IgD-negative memory B cell (primary cell): ENCODE results near the gene ACTN4. TPM values are rescaled to one million over a fixed set of nuclear protein-coding genes. Genes with fewer than 3 reads are reported as not detected.

Experiments used
- H3K27ac Mint-ChIP-seq, 3 donors: one replicate each; pipeline ENCODE4 v1.8.0; 2020 to 2022; ENCODE audit warnings: mild to moderate bottlenecking in 3 of 3, mixed read lengths in 3 of 3, moderate library complexity in 1 of 3
- H3K27me3 Mint-ChIP-seq: one replicate; pipeline ENCODE4 v1.8.0; 2021; ENCODE audit warnings: mixed read lengths
- H3K36me3 Mint-ChIP-seq: one replicate; pipeline ENCODE4 v1.8.0; 2020; ENCODE audit warnings: mild to moderate bottlenecking, mixed read lengths
- H3K4me1 Mint-ChIP-seq, 3 donors: one replicate each; pipeline ENCODE4 v1.8.0; 2020 to 2022; ENCODE audit warnings: mixed read lengths in 3 of 3, mild to moderate bottlenecking in 1 of 3
- H3K4me3 Mint-ChIP-seq, 4 donors: one replicate each; pipeline ENCODE4 v1.8.0; 2020 to 2022; ENCODE audit warnings: mild to moderate bottlenecking in 4 of 4, mixed read lengths in 4 of 4, moderate library complexity in 3 of 4
- H3K9me3 Mint-ChIP-seq, 3 donors: one replicate each; pipeline ENCODE4 v1.8.0; 2020 to 2021; ENCODE audit warnings: mixed read lengths in 3 of 3, mild to moderate bottlenecking in 1 of 3
- polyA plus RNA-seq: library from polyadenylated mRNA; unstranded; fragments of 300-500 nt; fragmentation: Illumina TruSeq; gene quantifications from one replicate; pipeline ENCODE4 v1.2.3, GENCODE V29; 2021

Gene ACTN4
- polyA plus RNA-seq, 1 donor from 2014 or later: 21.8 TPM

GRCh38 chr19:38684862-38685665 lies 37.6 kb downstream of the ACTN4 start:
- H3K4me3 Mint-ChIP-seq: no peak overlapping the region
- H3K4me1 Mint-ChIP-seq: peaks cover 46 to 56% (median 48%) of the 10 kb centered on the region in 3 donors

GRCh38 chr19:38685666-38686529 lies 38.4 kb downstream of the ACTN4 start:
- Mint-ChIP-seq H3K27ac (peak overlapping the region in 2 of 3 donors; percentile 85 to 93), H3K4me3 (peak overlapping the region in 2 of 4 donors; percentile 60 to 76), H3K4me1 (peaks cover 46 to 52% (median 49%) of the 10 kb centered on the region in 3 donors), H3K27me3 (no peaks in the 10 kb centered on the region), H3K9me3 (no peaks in the 10 kb centered on the region), H3K36me3 (peaks cover 4% of the 10 kb centered on the region)

More at GRCh38 chr19:38684862-38685665, 37.6 kb downstream of the ACTN4 start:
- Mint-ChIP-seq H3K27me3 (no peaks in the 10 kb centered on the region), H3K36me3 (peaks cover 4% of the 10 kb centered on the region), H3K9me3 (no peaks in the 10 kb centered on the region), H3K27ac (peak overlapping the region in 2 of 3 donors; percentile 7 to 94)

GRCh38 chr19:38686530-38686888 lies 39.1 kb downstream of the ACTN4 start:
- peaks cover 42 to 47% (median 44%) of the 10 kb centered on the region in 3 donors for H3K4me1 Mint-ChIP-seq
- H3K9me3 Mint-ChIP-seq: no peaks in the 10 kb centered on the region
- peak overlapping the region in 2 of 4 donors; percentile 39 to 76 for H3K4me3 Mint-ChIP-seq
- peak overlapping the region; percentile 68 to 93 (median 85) for H3K27ac Mint-ChIP-seq
- H3K27me3 Mint-ChIP-seq: no peaks in the 10 kb centered on the region
- peaks cover under 1% of the 10 kb centered on the region for H3K36me3 Mint-ChIP-seq

GRCh38 chr19:38687837-38688378 lies 40.5 kb downstream of the ACTN4 start:
- Mint-ChIP-seq H3K27ac (no peak overlapping the region), H3K27me3 (no peaks in the 10 kb centered on the region), H3K9me3 (no peaks in the 10 kb centered on the region), H3K4me3 (no peak overlapping the region), H3K36me3 (no peaks in the 10 kb centered on the region), H3K4me1 (peaks cover 45 to 52% (median 52%) of the 10 kb centered on the region in 3 donors)

GRCh38 chr19:38690146-38690545 lies 42.7 kb downstream of the ACTN4 start:
- Mint-ChIP-seq H3K36me3 (no peaks in the 10 kb centered on the region), H3K27ac (peak overlapping the region in 1 of 3 donors; percentile 62), H3K4me3 (no peak overlapping the region), H3K9me3 (no peaks in the 10 kb centered on the region), H3K4me1 (peaks cover 51 to 63% (median 60%) of the 10 kb centered on the region in 3 donors), H3K27me3 (no peaks in the 10 kb centered on the region)

GRCh38 chr19:38690832-38691231 lies 43.4 kb downstream of the ACTN4 start:
- Mint-ChIP-seq H3K27me3 (no peaks in the 10 kb centered on the region), H3K36me3 (no peaks in the 10 kb centered on the region), H3K4me1 (peaks cover 50 to 63% (median 63%) of the 10 kb centered on the region in 3 donors), H3K4me3 (no peak overlapping the region), H3K27ac (peak overlapping the region in 1 of 3 donors; percentile 61), H3K9me3 (no peaks in the 10 kb centered on the region)

- Mint-ChIP-seq H3K4me1 (peaks cover 41 to 59% (median 53%) of the 10 kb centered on the region in 3 donors), H3K36me3 (no peaks in the 10 kb centered on the region), H3K4me3 (peak overlapping the region in 1 of 4 donors; percentile 54), H3K27ac (peak overlapping the region in 1 of 3 donors; percentile 80), H3K9me3 (no peaks in the 10 kb centered on the region), H3K27me3 (no peaks in the 10 kb centered on the region)
These were observed 44.5 kb downstream of the ACTN4 start for GRCh38 chr19:38691938-38692457.

GRCh38 chr19:38692458-38693379 lies 45.3 kb downstream of the ACTN4 start:
- H3K4me3 Mint-ChIP-seq: peak overlapping the region in 1 of 4 donors; percentile 29
- H3K27ac Mint-ChIP-seq: peak overlapping the region in 1 of 3 donors; percentile 84
- H3K4me1 Mint-ChIP-seq: peaks cover 37 to 53% (median 45%) of the 10 kb centered on the region in 3 donors
- H3K36me3 Mint-ChIP-seq: no peaks in the 10 kb centered on the region
- no peaks in the 10 kb centered on the region for H3K27me3 Mint-ChIP-seq
- H3K9me3 Mint-ChIP-seq: no peaks in the 10 kb centered on the region

GRCh38 chr19:38693380-38694223 lies 46.2 kb downstream of the ACTN4 start:
- H3K4me1 Mint-ChIP-seq: peaks cover 37 to 51% (median 41%) of the 10 kb centered on the region in 3 donors
- no peaks in the 10 kb centered on the region for H3K36me3 Mint-ChIP-seq
- H3K27ac Mint-ChIP-seq: peak overlapping the region; percentile 14 to 84 (median 84)
- H3K9me3 Mint-ChIP-seq: no peaks in the 10 kb centered on the region
- peak overlapping the region; percentile 5 to 95 (median 47) for H3K4me3 Mint-ChIP-seq
- no peaks in the 10 kb centered on the region for H3K27me3 Mint-ChIP-seq

GRCh38 chr19:38695317-38695683 lies 47.9 kb downstream of the ACTN4 start:
- Mint-ChIP-seq H3K4me1 (peaks cover 28 to 44% (median 35%) of the 10 kb centered on the region in 3 donors), H3K36me3 (no peaks in the 10 kb centered on the region), H3K4me3 (peak overlapping the region; percentile 9 to 95 (median 74)), H3K27ac (peak overlapping the region; percentile 14 to 85 (median 68)), H3K9me3 (no peaks in the 10 kb centered on the region), H3K27me3 (no peaks in the 10 kb centered on the region)

- peak overlapping the region in 2 of 4 donors; percentile 89 to 95 for H3K4me3 Mint-ChIP-seq
- H3K27ac Mint-ChIP-seq: peak overlapping the region in 2 of 3 donors; percentile 68 to 80
- H3K36me3 Mint-ChIP-seq: no peaks in the 10 kb centered on the region
- H3K27me3 Mint-ChIP-seq: no peaks in the 10 kb centered on the region
- H3K4me1 Mint-ChIP-seq: peaks cover 28 to 44% (median 35%) of the 10 kb centered on the region in 3 donors
- H3K9me3 Mint-ChIP-seq: no peaks in the 10 kb centered on the region
These were observed 48.6 kb downstream of the ACTN4 start for GRCh38 chr19:38695832-38696728.

- H3K27ac Mint-ChIP-seq: no peak overlapping the region
- no peaks in the 10 kb centered on the region for H3K9me3 Mint-ChIP-seq
- peaks cover 28 to 44% (median 34%) of the 10 kb centered on the region in 3 donors for H3K4me1 Mint-ChIP-seq
- no peaks in the 10 kb centered on the region for H3K36me3 Mint-ChIP-seq
- H3K4me3 Mint-ChIP-seq: no peak overlapping the region
- H3K27me3 Mint-ChIP-seq: no peaks in the 10 kb centered on the region
These were observed 49.2 kb downstream of the ACTN4 start for GRCh38 chr19:38696729-38697055.
